H1 (cell line): ENCODE results near the gene RIMBP2. TPM values are rescaled to one million over a fixed set of nuclear protein-coding genes. Genes with fewer than 3 reads are reported as not detected.

Experiments
- ATF3 ChIP-seq: IDR thresholded peaks from 2 replicates; pipeline ENCODE4 v1.6.1; 2011; ENCODE audit warnings: low read depth, mild to moderate bottlenecking, low read length; ENCODE audit not compliant: insufficient read depth
- CHD7 ChIP-seq: fragments of 300-600 bp; sonication (generic); IDR thresholded peaks from 2 replicates; pipeline ENCODE4 v1.7.1; 2012; ENCODE audit warnings: low read length, moderate library complexity, mild to moderate bottlenecking, inconsistent platforms; ENCODE audit not compliant: insufficient replicate concordance
- E2F6 ChIP-seq: IDR thresholded peaks from 2 replicates; pipeline ENCODE4 v1.6.1; 2012; ENCODE audit warnings: inconsistent platforms
- EP300 ChIP-seq, 2 experiments: IDR thresholded peaks; 1 replicate in 1 of 2; 2 replicates in 1 of 2; pipeline ENCODE4 v1.6.1; 2011 to 2012; ENCODE audit warnings: low read depth in 2 of 2, low read length in 2 of 2, mild to moderate bottlenecking in 2 of 2, borderline replicate concordance in 1 of 2, inconsistent platforms in 1 of 2, moderate library complexity in 1 of 2
- GABPA ChIP-seq: IDR thresholded peaks from 2 replicates; pipeline ENCODE4 v1.6.1; 2011; ENCODE audit warnings: mild to moderate bottlenecking, low read length, moderate library complexity, borderline replicate concordance; ENCODE audit not compliant: insufficient read depth
- JUN ChIP-seq: IDR thresholded peaks from 2 replicates; pipeline ENCODE4 v1.6.1; 2011; ENCODE audit warnings: low read depth, mild to moderate bottlenecking, improper control_type of control experiment, low read length
- MAX ChIP-seq: IDR thresholded peaks from 2 replicates; pipeline ENCODE4 v1.6.1; 2012; ENCODE audit warnings: inconsistent platforms
- SUZ12 ChIP-seq: fragments of 200-600 bp; sonication (generic); IDR thresholded peaks from 2 replicates; pipeline ENCODE4 v1.6.1; 2012; ENCODE audit warnings: mild to moderate bottlenecking, inconsistent platforms, low read length, moderate library complexity, mixed read lengths
- TEAD4 ChIP-seq: IDR thresholded peaks from 2 replicates; pipeline ENCODE4 v1.6.1; 2012; ENCODE audit warnings: low read depth, low read length, inconsistent platforms, mixed read lengths
- YY1 ChIP-seq: IDR thresholded peaks from 2 replicates; pipeline ENCODE4 v1.6.1; 2011; ENCODE audit warnings: low read depth, mild to moderate bottlenecking, low read length
- polyA plus RNA-seq, 7 experiments: library from polyadenylated mRNA; depleted of rRNA in 3 of 7; stranded (reverse) in 5 of 7; unstranded in 2 of 7; fragments of >200 nt in 5 of 7; fragments of 200-250 nt in 2 of 7; gene quantifications; 1 replicate in 5 of 7; 2 replicates in 1 of 7; 4 replicates in 1 of 7; pipeline versions ENCODE4 v1.2.1 to v1.2.3, GENCODE V29; 2011 to 2013; ENCODE audit warnings: missing spikeins in 2 of 7, mixed read lengths in 2 of 7
- total RNA-seq: library from RNA; stranded (reverse); fragmentation: NEBNext Ultra II Directional; extraction: Animal tissue kit (Norgen Biotek cat#: 25700); gene quantifications from 2 replicates; pipeline ENCODE4 v1.2.1, GENCODE V29; 2021

The RIMBP2 gene
- total and polyA plus RNA-seq, 2 of the 8 experiments (the other 6 are each of a cell fraction or from before 2014, with no cell fraction given) = 0.18 to 0.65 TPM

- TF ChIP-seq CHD7 (no peak), YY1 (no peak), SUZ12 (no peak), MAX (no peak), ATF3 (no peak), E2F6 (no peak), JUN (no peak), EP300 (IDR thresholded peaks at IDR 0.05; ENCODE audit: borderline replicate concordance in 1 of 2, low read depth in 2 of 2, low read length in 2 of 2) (no peak), TEAD4 (no peak), GABPA (no peak)
These were observed 231.9 kb downstream of the RIMBP2 start (continued) for GRCh38 chr12:130484221-130484620.
